NCI-H1417 (cell line): ENCODE results near the gene PDZD8.
A peak's percentile ranks its signal among the peaks of the same experiment; 100 is the strongest.
"Not testable (repeated sequence)": the region's sequence is repeated elsewhere in the genome, so short reads cannot be mapped to it uniquely, and the experiment has no call there.

Experiments used
- DNase-seq, 3 experiments: peaks; one replicate each; lab custom pipeline; 2025; lab: John Stamatoyannopoulos, UW

Gene PDZD8

DNA sequence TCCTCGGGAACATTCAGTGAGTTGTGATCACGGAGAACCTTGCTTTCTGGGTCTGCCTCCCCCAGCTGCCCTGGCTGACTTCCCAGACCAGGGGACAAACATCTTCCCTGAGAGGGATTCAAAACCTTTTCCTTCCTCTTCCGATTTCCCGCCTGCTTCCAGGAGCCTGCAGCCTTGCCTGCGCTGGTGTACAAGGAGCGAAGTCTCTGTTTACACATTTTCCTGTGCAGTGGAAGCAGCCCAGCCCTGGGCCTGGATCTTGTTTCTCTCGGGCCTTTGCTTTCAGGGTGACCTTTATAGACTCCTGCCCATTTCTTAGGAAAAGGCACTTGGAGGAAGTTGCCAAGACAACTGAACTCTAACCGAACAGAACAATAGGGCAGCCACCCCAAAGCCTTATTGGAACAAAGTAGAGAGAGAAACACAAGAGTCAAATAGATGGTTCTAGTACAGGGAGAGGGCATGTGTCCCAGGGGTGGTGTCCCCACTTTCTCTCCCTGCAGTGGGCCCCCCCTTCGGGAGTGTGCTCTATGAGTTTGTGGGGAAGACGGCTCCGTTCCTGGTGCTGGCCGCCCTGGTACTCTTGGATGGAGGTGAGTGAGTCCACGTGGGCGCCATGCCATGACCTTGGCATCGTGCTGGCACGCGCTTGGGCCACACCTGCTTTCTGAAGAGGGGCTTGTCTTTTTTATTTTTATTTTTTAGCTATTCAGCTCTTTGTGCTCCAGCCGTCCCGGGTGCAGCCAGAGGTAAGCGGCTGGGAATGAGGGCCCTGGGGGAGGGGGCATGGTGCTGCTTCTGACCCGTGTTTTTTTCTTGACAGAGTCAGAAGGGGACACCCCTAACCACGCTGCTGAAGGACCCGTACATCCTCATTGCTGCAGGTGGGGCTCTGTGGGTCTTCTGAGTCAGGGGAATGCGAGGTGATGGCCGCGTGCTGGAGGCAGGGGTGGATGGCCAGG, 120.2 kb downstream of the PDZD8 start:
- no peak for DNase-seq

DNA sequence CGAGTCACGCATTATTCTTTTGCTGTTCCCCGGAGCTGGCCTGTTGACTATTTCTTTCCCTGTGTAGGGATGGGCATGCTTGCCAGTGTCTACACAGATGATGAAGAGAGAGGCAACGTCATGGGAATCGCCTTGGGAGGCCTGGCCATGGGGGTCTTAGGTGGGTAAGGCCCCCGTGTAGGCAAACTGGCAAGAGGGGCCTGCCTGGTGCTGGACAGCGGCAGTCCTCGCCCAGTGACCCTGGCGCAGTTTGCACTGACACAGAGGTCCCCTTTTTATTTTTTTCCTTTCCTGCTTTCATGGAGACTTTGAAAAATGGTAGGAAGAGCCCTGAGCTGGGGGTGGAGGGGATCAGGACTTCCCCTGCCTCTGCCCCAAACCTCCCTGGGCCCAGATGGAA, 120.9 kb downstream of the PDZD8 start:
- no peak for DNase-seq

DNA sequence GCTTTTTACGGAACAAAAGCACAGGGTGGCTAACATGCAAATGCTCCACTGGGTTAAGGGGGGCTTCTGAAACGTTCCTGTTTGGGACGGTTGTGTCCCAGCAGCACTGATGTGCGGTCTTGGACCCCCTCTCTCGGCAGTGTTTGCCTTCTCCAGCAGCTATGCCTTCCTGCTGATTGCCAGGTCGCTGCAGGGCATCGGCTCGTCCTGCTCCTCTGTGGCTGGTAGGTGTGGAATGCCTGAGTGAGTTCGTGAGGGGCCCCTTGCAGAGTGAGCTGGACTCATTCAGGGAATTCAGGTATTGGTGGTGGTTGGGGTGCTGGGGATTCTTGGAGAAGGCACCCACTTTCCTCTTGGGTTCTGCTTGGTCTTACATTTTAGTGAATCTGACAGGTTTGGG, 121.3 kb downstream of the PDZD8 start:
- DNase-seq, result no peak

DNA sequence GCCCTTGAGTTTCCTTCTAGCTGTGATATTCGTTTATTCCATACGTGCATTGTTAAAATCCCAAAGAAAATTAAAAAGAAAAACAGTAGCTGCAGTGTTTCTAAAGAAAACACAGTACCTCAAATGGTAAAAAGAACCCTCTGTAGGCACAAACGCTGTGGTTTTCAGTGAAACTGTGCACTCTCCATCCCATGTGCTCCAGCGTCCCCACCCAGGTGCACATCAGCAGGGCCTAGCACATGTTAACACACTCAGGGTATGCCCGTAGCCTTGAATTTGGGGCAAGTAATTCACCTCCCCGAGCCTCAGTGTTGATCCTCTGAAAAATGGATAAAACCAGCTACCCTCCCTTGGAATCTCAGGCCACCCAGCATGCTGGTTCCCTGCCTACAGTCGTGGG, 124.8 kb downstream of the PDZD8 start:
- no peak for DNase-seq

DNA sequence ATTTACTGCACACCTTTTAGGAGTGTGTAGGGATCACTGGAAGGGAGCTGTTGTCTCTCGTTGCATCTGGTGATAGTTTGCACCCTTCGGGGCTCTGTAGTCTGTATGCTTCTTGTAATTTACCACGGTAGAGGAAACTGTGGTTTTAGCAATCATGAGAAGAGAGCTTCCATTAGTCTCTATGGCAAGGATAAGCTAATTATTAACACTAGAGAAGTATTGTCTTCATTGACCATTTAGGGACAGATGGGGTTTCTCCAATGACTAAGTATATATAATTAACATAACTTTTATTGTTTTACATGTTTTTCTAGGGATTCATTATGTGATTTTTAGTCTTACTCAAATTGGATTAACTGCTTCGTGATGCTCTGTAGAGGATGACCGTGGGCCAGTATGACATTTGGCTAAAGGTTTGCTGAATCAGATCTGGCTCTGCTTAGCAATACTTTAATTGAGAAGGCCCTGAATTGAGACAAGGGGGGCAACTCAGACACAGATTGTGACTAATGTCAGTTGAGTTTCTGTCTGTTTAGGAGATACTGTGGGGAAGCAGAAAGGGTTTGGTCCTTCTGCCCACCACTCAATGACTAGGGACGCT, 125.6 kb downstream of the PDZD8 start:
- no peak for DNase-seq

DNA sequence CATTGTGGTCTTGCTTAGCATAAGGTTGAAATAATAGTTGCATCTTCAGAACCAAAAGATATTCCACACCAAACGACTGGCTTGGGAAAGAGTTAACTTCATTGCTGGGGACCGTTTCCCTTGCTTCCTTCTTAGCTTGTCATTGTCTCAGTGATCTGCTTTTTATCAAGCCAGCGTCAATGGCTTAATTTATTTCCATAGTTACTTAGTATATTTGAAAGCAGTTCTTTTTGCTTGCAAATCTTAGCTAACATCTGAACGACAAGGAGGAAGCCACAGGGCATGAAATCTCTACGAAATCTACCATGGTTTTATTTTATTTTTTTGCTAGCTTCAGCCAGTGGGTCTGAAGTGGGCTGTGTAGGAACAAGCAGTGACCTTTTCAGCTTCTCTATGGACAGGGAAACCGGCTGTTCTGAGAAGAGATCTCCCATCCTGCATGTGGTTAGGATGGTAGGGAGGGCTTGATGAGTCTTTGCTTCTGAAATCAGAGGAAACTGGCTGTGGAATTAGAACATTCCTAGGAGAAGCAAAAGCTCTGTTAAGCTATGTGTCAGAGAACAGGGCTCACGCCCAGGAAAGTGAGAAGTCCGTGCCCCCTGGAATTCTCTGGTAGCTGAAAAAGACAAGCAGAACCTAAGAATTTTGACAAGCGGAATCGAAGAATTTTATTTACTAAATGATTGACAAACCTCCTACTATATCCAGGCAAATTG, 126.3 kb downstream of the PDZD8 start:
- no peak for DNase-seq

DNA sequence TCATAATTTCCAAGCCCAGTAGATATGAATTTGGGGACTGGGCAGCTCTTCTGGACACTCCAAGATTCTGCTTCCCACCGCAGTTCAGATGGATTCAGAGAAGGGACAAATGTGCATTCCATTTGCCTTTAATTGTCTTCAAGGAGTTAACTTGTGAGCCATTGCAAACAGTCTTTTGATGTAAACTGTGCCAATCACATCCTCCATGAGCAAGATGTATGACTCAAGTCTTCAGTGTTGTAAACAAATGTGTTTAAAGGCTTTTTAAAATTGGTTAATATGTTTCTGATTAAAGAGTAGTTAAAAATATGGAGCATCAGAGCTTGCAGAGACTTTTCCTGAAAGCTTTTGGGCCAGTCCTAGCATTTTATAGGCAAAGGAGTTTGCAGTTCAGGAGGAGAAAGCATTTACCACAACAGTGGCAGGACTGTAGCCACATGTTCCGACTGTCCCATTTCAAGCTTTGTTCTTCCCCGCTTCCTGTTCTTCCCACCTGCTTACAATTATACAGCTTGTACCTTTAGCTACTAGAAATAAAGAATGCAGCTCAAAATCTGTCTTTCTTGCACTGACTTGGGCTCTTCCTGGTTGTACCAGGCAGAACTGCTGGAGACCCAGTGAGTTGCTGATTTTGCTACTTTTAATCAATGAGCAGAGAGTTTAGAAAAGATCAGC, 128.1 kb downstream of the PDZD8 start:
- DNase-seq, result no peak

DNA sequence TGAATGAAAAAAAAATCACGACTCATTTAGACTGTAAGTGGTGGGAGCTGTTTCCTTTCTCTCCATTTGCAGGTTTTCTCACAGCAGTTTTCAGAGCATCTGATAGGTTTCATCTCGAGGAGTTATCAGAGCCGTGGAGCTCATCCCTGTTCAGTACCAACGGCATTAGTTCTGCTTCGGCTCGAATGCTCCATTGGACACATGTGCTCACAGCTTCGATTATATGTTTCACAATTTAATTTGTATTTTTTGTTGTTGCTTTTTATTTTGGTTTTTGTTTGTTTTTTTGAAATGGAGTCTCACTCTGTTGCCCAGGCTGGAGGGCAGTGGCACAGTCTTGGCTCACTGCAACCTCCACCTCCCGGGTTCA, 132.8 kb downstream of the PDZD8 start:
- DNase-seq, result no peak

DNA sequence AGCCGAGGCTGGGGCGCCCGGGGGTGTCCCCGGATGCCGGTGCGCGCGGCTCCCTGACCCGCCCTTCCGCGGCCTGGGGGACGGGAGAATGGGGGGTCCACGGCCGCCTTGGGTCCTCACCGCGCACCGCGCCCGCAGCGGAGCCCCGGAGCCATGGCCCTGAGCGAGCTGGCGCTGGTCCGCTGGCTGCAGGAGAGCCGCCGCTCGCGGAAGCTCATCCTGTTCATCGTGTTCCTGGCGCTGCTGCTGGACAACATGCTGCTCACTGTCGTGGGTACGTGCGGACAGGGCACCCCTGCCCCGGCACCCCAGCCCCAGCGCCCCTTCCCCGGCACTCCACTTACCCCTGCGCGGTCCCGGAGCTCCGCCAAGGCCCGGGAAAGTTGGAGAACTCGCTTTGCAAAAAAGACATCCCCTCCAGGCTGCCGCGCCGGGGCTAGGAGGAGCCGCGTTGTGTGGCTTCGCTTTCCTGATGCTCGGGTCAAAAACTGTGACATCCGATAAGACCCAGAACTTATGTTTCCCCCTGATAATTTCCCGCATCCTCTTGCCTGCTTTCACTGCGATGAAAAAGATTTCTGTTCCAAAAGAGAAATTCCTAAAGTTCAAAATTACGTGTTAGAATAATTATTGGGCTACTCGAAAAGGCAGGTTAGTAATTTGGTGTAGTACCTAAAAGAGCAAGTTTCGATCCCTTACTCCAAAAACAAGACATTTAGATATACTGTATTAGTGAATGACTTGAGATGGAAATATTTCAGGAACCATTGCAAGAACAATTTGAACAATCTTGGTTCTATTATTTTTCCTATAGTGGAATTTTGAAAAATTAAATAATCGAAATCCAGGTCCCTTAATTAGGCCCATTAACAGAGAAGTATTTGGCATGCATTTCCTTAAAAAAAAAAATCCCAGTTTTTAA, 133.4 kb downstream of the PDZD8 start:
- peak in 2 of 3 experiments; percentile 27 to 37 for DNase-seq

DNA sequence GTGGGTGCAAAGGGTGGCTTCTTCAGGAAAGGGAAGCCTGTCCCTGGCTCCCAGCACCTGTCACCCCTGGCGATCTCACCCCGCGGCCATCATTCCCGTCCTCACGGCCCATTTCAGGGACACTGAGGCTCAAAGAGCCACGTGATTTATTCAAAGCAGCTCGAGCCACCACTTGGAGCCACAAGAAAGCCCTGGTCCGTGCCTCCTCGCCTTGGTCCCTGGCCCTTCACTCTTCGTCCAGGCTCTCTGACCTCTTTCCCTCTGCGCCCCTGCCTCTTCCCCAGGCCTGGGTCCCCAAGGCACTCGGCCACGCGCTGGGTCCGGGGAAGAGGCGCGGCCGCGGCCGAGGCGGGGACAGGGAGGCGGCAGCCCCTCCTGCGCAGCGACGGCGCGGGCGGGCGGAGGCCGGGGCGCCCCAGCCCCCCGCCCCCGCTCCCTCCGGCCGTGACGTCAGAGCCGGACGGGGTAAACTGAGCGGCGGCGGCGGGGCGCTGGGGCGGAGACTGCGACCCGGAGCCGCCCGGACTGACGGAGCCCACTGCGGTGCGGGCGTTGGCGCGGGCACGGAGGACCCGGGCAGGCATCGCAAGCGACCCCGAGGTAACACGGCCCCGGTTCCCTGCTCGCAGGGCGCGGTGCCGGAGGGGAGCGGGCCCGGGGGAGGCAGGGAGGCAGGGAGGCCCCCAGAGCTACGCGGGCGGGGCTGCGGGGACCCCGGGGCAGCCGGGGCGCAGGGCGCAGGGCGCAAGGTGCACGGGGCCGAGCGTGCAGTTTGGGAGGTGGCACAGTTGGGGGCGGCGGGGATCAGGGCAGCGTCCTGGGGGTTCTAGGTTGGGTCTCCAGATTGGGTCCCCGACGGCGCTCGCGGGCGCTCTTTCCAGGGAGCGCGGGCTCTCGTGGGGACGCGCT, 134.4 kb downstream of the PDZD8 start, which contains the start of gene SLC18A2:
TSS of gene SLC18A2 (plus strand) at position 494 of the 909 bp plus-strand sequence. CDS start 580 bp downstream, outside the sequence.
- peak in 2 of 3 experiments; percentile 27 to 34 for DNase-seq

DNA sequence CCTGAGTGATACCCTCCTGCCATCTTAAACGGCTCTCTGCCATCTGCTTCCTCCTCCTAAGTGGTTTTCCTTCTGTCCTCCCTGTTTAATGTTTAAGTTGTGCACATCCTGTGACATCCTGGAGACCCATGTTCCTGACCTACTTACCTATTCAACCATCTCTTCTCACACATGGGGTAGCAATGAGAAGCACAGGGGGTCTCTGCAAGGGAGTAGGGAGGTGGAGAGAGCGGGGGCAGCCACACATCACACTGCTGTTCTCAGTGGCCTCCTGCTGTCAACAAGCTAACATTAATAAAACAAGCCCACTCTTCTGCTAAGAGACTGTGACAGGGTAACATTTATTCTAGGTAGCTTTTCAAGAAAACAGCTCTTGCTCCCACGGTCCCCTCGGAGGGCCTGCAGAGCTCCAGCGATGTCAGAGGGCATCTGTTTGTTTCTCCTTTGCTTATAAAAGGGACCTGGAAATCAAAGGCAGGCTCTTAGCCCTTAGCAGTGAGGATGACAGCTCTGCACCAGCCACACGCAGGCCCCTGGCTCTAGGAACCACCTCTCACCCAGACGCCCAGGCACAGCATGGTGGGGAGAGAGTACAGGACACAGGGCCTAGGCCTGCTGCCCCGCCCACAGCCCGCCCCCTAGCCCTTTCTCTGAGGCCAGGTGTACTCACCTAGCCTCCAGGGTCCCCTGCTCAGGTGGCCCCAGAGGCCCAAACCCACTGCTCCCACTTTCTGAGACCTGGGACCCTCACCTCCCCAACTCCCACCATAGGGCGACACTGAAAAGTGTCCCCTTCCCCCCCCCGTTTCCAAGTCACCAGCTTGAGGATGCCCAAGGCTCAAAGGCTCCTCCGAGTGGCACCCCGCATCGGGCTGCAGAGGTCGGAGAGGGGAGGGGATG, 135.3 kb downstream of the PDZD8 start:
- peak in 1 of 3 experiments; percentile 3 for DNase-seq

DNA sequence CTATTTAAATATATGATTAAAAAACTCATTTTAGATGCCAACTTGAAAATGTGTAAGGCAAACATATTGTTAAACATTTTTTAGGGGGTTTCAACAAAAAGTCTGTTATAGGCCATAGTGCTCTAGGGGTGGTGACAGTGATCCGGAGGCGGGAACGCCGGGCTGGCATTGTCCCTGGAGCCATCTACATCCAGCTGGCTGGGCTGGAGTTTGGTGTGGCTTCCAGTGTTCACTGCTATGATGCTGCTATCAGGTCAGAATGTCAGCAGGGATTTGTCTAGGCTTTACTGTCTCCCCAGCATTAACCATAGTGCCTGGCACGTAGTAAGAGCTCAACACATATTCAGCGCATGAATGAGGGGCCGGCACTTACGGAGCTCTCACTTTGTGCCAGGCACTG, 136.2 kb downstream of the PDZD8 start:
- DNase-seq, result no peak

DNA sequence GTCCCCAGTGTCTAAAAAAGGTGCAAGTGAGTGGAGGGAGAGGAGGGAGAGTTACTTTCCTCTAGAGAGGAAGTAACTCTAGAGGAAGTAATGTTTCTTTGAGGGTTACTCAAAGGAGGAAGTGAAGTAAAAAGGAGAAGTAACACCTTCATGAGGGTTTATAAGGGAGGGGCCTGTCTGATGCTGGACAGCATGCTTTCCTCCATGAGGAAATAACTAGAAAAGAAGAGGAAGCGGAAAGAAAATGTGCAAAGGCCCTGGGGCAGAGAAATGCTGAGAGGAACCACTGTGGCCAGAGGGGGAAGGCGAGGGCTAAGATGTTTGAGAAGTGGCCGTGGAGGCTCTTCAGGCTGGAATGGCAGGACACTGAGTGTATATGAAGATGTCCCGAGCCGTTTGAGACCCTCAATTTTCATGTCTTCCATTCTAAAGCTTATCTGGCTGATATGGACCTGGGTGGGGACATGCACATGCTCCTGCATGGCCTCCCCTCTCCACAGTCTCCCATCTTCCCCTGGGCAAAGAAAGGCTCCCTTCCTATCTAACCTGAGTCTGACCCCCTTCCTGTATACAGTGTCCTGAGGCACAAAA, 137.7 kb downstream of the PDZD8 start:
- DNase-seq, result no peak

DNA sequence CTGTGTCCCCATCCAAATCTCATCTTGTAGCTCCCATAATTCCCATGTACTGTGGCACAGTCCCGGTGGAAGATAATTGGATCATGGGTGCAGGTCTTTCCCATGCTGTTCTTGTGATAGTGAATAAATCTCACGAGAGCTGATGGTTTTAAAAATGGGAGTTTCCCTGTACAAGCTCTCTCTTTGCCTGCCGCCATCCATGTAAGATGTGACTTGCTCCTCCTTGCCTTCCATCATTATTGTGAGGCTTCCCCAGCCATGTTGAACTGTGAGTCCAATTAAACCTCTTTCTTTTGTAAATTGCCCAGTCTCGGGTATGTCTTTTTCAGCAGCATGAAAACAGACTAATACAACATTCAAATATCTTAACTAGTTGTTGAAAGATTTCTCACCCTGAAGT, 145.1 kb downstream of the PDZD8 start:
- not testable (repeated sequence) for DNase-seq

DNA sequence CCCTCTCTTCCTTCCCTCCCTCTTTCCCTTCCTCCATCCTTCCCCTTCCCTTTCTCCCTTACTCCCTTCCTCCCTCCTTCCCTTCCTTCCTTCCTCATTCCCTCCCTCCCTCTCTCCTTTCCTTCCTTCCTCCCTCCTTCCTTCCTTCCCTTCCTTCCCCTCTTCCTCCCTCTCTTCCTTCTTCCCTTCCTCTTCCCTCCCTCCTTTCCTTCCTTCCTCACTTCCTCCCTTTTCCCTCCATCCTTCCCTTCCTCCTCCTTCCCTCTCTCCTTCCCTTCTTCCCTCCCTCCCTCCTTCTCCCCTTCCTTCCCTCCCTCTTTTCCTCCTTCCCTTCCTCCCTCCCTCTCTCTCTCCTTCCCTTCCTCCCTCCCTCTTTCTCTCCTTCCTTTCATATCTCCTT, 147.0 kb downstream of the PDZD8 start:
- no peak for DNase-seq
